EL (cell line): ENCODE data around the gene NDUFA7.

Experiments
- DNase-seq: peaks from one replicate; pipeline ENCODE4 v3.0.0-alpha.2; 2016

NDUFA7 gene

GRCh38 chr19:8261347-8261746 lies 59.8 kb downstream of the NDUFA7 start:
- DNase-seq = no peak
